H9 (cell line): ENCODE results near the gene MAGI1. TPM values are rescaled to one million over a fixed set of nuclear protein-coding genes. Genes with fewer than 3 reads are reported as not detected.

ENCODE experiments used
- DNase-seq: peaks from one replicate; pipeline ENCODE4 v3.0.0-alpha.2; 2017
- H2AFZ ChIP-seq: one replicate; pipeline ENCODE4 v1.6.1; 2013; ENCODE audit warnings: mild to moderate bottlenecking, low read length, control low read depth, moderate library complexity
- H2AK5ac ChIP-seq: 2 replicates; pipeline ENCODE4 v1.6.1; 2013; ENCODE audit warnings: low read length, control low read depth, mixed read lengths; ENCODE audit not compliant: insufficient read length
- H2BK120ac ChIP-seq: one replicate; pipeline ENCODE4 v1.6.1; 2013; ENCODE audit warnings: low read depth, mild to moderate bottlenecking, low read length, control low read depth, inconsistent platforms; ENCODE audit not compliant: poor library complexity, severe bottlenecking
- H2BK12ac ChIP-seq: 2 replicates; pipeline ENCODE4 v1.6.1; 2013; ENCODE audit warnings: low read length, control low read depth, mixed read lengths, low read depth; ENCODE audit not compliant: insufficient read length
- H2BK15ac ChIP-seq: 2 replicates; pipeline ENCODE4 v1.6.1; 2013; ENCODE audit warnings: low read depth, low read length, control low read depth
- H2BK20ac ChIP-seq: one replicate; pipeline ENCODE4 v1.6.1; 2013; ENCODE audit warnings: low read depth, mild to moderate bottlenecking, low read length, control low read depth, inconsistent platforms; ENCODE audit not compliant: poor library complexity, severe bottlenecking
- H2BK5ac ChIP-seq: 2 replicates; pipeline ENCODE4 v1.6.1; 2013; ENCODE audit warnings: low read length, control low read depth, mixed read lengths; ENCODE audit not compliant: insufficient read length
- H3K14ac ChIP-seq: 2 replicates; pipeline ENCODE4 v1.6.1; 2013; ENCODE audit warnings: low read length, control low read depth; ENCODE audit not compliant: insufficient read depth
- H3K18ac ChIP-seq: 2 replicates; pipeline ENCODE4 v1.6.1; 2013; ENCODE audit warnings: low read depth, mild to moderate bottlenecking, mixed read lengths, low read length, control low read depth; ENCODE audit not compliant: insufficient read length
- H3K23ac ChIP-seq: 2 replicates; pipeline ENCODE4 v1.6.1; 2013; ENCODE audit warnings: low read length, control low read depth, mixed read lengths, low read depth; ENCODE audit not compliant: insufficient read length
- H3K23me2 ChIP-seq: 2 replicates; pipeline ENCODE4 v1.6.1; 2013; ENCODE audit warnings: low read depth, mild to moderate bottlenecking, mixed read lengths, low read length, control low read depth; ENCODE audit not compliant: insufficient read length, poor library complexity, severe bottlenecking
- H3K27ac ChIP-seq: 2 replicates; pipeline ENCODE4 v1.5.1; 2013; ENCODE audit warnings: low read length, control low read depth, mixed read lengths, low read depth; ENCODE audit not compliant: insufficient read length
- H3K27me3 ChIP-seq: 2 replicates; pipeline ENCODE4 v1.6.1; 2013; ENCODE audit warnings: low read length, control low read depth, inconsistent platforms; ENCODE audit not compliant: insufficient read depth
- H3K4ac ChIP-seq: 2 replicates; pipeline ENCODE4 v1.6.1; 2013; ENCODE audit warnings: low read depth, mild to moderate bottlenecking, control low read depth, inconsistent platforms, low read length, moderate library complexity
- H3K4me1 ChIP-seq: 2 replicates; pipeline ENCODE4 v1.6.1; 2013; ENCODE audit warnings: low read length, control low read depth, inconsistent platforms; ENCODE audit not compliant: insufficient read depth
- H3K4me2 ChIP-seq: 2 replicates; pipeline ENCODE4 v1.6.1; 2013; ENCODE audit warnings: low read length, control low read depth, mixed read lengths; ENCODE audit not compliant: insufficient read length, insufficient read depth
- H3K56ac ChIP-seq: 2 replicates; pipeline ENCODE4 v1.6.1; 2013; ENCODE audit warnings: low read depth, mild to moderate bottlenecking, mixed read lengths, low read length, control low read depth; ENCODE audit not compliant: insufficient read length
- H3K79me1 ChIP-seq: 2 replicates; pipeline ENCODE4 v1.6.1; 2013; ENCODE audit warnings: low read depth, mild to moderate bottlenecking, moderate library complexity, low read length, control low read depth, inconsistent platforms; ENCODE audit not compliant: insufficient read depth, poor library complexity, severe bottlenecking
- H3K79me2 ChIP-seq: 2 replicates; pipeline ENCODE4 v1.6.1; 2013; ENCODE audit warnings: low read length, control low read depth, inconsistent platforms; ENCODE audit not compliant: insufficient read depth
- H3K9ac ChIP-seq: 2 replicates; pipeline ENCODE4 v1.6.1; 2013; ENCODE audit warnings: low read length, control low read depth, mixed read lengths; ENCODE audit not compliant: insufficient read length; ENCODE audit errors: extremely low read depth
- H3K9me3 ChIP-seq: one replicate; pipeline ENCODE4 v1.6.1; 2013; ENCODE audit warnings: low read depth, low read length, inconsistent platforms; ENCODE audit not compliant: control insufficient read depth
- H3T11ph ChIP-seq: one replicate; pipeline ENCODE4 v1.6.1; 2013; ENCODE audit warnings: mild to moderate bottlenecking, low read length, control low read depth, inconsistent platforms
- H4K20me1 ChIP-seq: one replicate; pipeline ENCODE4 v1.6.1; 2013; ENCODE audit not compliant: control insufficient read depth, insufficient read length, insufficient read depth
- H4K5ac ChIP-seq: 2 replicates; pipeline ENCODE4 v1.6.1; 2013; ENCODE audit warnings: low read depth, mild to moderate bottlenecking, mixed read lengths, low read length, control low read depth; ENCODE audit not compliant: insufficient read length
- H4K8ac ChIP-seq: replicated peaks from 2 replicates; pipeline ENCODE4 v1.6.1; 2013; ENCODE audit warnings: low read length, control low read depth, mixed read lengths, low read depth; ENCODE audit not compliant: insufficient read length
- H4K91ac ChIP-seq: 2 replicates; pipeline ENCODE4 v1.6.1; 2013; ENCODE audit warnings: low read depth, mild to moderate bottlenecking, moderate library complexity, mixed read lengths, low read length, control low read depth; ENCODE audit not compliant: insufficient read length
- H3K27ac Mint-ChIP-seq, 3 experiments: 2 replicates in 2 of 3; 3 replicates in 1 of 3; pipeline ENCODE4 v1.8.0; 2020 to 2021; ENCODE audit warnings: mixed read lengths in 3 of 3, mild to moderate bottlenecking in 1 of 3, moderate library complexity in 1 of 3
- H3K27me3 Mint-ChIP-seq: 2 replicates; pipeline ENCODE4 v1.8.0; 2021; ENCODE audit warnings: low read depth, mild to moderate bottlenecking, moderate library complexity, mixed read lengths
- H3K36me3 Mint-ChIP-seq, 3 experiments: 2 replicates in 2 of 3; 3 replicates in 1 of 3; pipeline ENCODE4 v1.8.0; 2020 to 2021; ENCODE audit warnings: low read depth in 3 of 3, mixed read lengths in 3 of 3; ENCODE audit not compliant: insufficient read depth in 1 of 3
- H3K4me1 Mint-ChIP-seq, 2 experiments: 2 replicates each; pipeline ENCODE4 v1.8.0; 2020; ENCODE audit warnings: mixed read lengths in 2 of 2
- H3K4me3 Mint-ChIP-seq, 2 experiments: 2 replicates in 1 of 2; 3 replicates in 1 of 2; pipeline ENCODE4 v1.8.0; 2020 to 2021; ENCODE audit warnings: mild to moderate bottlenecking in 2 of 2, mixed read lengths in 2 of 2, moderate library complexity in 1 of 2
- H3K9me3 Mint-ChIP-seq, 2 experiments: 2 replicates in 1 of 2; 3 replicates in 1 of 2; pipeline ENCODE4 v1.8.0; 2020; ENCODE audit warnings: mild to moderate bottlenecking in 2 of 2, mixed read lengths in 2 of 2, moderate library complexity in 1 of 2
- CTCF ChIP-seq: fragments of 200-600 bp; sonication (generic); conservative IDR thresholded peaks from 3 replicates; pipeline ENCODE4 v1.8.0; 2021; ENCODE audit warnings: antibody characterized with exemption, mild to moderate bottlenecking
- total RNA-seq: library from RNA; stranded (reverse); gene quantifications from 2 replicates; pipeline ENCODE4 v1.2.1, GENCODE V29; 2021

Gene MAGI1
- total RNA-seq, 1 experiment from 2014 or later = 65.7 TPM

DNA sequence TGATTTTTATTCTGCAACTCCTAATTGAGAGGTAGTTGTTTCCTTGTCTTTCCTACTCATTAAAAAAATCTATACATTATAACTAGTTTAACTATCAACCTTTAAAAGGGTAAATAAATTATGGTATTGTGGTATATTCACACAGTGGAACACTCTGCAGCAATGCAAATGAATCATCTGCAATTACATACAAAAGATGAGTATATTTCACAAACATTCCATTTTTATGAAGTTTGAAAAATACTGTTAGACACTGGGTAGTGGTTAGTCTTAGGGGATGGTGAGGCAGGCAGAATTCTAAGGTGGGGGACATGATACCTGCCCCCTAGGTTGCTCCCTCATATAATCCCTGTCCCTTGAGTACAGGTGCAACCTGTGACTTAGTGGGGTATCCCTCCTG is 44.0 kb upstream of the MAGI1 start:
- Histone ChIP-seq H3K4ac (no peak overlapping the region), H2BK12ac (no peak overlapping the region), H2AK5ac (no peak overlapping the region), H3K23ac (no peak overlapping the region), H2BK15ac (no peak overlapping the region), H3K4me2 (no peak overlapping the region), H4K8ac (no peak overlapping the region), H3K18ac (no peak overlapping the region), H2BK5ac (no peak overlapping the region), H3K9ac (no peak overlapping the region), H4K20me1 (no peaks in the 10 kb centered on the region), H2BK120ac (no peak overlapping the region), H3K9me3 (no peaks in the 10 kb centered on the region), H2BK20ac (no peak overlapping the region), H4K5ac (no peak overlapping the region), H3K79me2 (no peaks in the 10 kb centered on the region), H3T11ph (no peak overlapping the region), H3K27me3 (no peaks in the 10 kb centered on the region), H3K56ac (no peak overlapping the region), H3K27ac (no peak overlapping the region), H3K23me2 (no peaks in the 10 kb centered on the region), H2AFZ (no peak overlapping the region), H3K4me1 (no peaks in the 10 kb centered on the region), H3K79me1 (no peaks in the 10 kb centered on the region), H4K91ac (no peak overlapping the region), H3K14ac (no peak overlapping the region)
- H3K27me3 Mint-ChIP-seq = no peaks in the 10 kb centered on the region
- TF ChIP-seq CTCF = no peak
- no peaks in the 10 kb centered on the region for H3K36me3 Mint-ChIP-seq
- DNase-seq = no peak
- no peak overlapping the region; a peak in 1 of 7 replicates for H3K27ac Mint-ChIP-seq
- H3K4me3 Mint-ChIP-seq = no peak overlapping the region
- no peaks in the 10 kb centered on the region for H3K9me3 Mint-ChIP-seq
- peaks cover 6 to 14% of the 10 kb centered on the region in 2 experiments for H3K4me1 Mint-ChIP-seq
